NCI-H748 (cell line): ENCODE results near the gene MRRF.
"Not testable (repeated sequence)": the region's sequence is repeated elsewhere in the genome, so short reads cannot be mapped to it uniquely, and the experiment has no call there.

Experiments
- DNase-seq: peaks from one replicate; lab custom pipeline; 2025; ENCODE audit not compliant: unreplicated experiment; lab: John Stamatoyannopoulos, UW

The MRRF gene

DNA sequence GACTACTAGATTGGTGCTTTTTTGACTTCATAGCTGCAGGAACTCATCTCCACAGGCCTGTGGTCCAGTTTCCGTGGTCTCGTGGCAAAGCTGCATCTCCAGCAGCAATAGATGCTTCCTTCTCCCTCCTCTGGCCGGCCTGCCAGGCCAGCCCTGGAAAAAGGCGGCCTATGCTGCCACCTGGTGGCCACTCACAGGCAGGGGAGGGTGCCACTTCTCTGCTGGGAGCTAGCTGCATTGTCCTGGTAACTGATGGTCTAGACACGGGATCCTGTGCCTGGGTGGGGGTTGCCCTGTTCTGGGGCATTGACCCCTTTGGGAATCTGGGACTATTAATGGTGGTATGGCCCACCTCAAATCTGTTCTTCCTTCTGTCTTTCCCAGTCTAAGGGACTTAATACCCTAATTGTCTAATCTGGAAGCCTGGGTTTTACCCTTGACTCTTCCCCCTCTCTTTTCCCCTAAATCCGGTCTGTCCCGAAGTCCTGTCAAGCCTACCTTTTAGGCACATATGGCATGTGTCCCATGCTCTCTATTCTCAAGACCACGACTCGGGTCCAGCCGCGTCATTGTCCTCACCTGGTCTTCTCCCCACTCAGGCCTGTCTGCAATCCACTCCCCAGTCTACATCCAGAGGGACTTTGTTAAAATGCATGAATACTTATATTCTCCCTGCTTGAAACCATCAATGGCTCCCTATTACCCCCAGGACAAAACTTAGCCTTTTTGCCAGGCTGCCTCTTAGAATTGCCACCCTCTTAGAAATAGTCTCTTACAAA lies 86.1 kb downstream of the MRRF start:
- peak; percentile 71 for DNase-seq

DNA sequence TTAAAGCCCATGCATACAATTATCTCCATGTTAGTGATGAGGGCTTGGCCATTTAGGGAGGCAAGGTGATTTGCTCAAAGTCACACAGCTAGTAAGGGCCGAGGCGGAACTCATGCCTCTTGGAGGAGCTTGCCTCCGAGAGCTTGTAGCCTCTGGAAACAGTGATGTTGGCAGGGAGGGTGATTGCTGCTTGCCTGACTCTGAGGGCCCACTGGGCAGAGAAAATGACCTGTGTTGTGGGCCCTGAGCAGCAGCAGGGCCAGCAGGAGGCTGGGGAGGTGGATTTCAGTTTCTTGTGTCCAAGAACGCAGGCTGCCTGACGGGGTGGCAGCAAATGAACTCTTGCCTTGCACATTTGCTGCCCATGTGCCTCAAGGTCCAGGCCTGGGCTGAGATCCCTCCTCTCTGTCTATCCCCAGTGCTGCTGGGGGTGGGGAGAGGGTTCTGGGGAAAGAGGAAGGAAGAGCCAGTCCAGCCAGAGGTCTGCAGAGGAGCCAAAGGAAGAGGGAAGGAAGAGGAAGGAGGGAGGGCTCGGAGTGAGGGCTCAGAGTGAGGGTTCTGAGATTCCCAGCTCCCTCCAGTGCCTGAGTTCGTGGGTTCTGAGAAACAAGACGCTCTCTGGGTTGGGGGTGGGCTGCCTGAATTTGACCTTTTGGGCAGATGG lies 90.0 kb downstream of the MRRF start:
- no peak for DNase-seq

DNA sequence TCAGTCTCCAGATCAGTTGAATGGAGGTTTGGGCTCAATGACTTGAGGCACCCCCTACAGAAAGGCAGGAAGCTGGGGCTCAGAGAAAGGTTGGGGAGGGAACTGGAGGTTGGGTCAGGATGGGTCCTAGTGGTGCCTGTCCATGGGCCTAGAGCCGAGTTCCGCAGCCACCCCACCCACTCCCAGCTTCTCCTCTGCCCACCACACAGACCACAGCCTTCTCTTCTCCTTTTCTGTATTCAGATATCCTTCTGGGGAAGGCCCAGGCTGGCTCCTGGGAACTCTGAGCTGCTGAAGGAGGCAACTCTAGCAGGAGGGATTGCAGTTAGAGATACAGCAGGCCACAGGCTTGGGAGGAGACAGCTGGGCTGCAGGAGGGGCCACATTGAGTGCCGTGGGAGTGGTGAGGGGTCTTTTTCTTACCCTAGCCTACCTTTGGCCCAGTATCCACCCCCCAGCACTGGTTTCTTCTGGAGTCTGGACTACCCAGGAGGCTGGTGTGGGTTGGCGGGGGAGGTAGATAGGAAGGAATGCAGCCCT lies 90.7 kb downstream of the MRRF start:
- no peak for DNase-seq

DNA sequence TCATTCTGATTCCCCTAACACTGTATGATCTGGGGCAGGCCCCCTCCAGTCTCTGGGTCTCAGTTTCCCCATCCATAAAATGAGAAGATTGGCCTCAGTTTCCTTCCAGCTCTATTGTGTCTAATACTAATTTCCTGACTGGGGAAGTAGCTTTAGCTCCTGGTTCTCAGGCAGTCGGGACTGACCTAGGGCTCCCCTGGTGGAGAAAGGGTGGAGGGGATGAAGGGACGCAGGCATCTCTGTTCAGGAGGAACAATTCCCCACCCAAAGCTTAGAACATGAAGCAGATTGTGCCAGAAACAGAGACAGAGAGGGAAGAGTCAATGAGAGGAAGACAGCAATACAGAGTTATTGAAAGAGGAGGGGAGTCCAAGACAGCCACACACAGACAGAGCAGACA lies 91.9 kb downstream of the MRRF start:
- no peak for DNase-seq

DNA sequence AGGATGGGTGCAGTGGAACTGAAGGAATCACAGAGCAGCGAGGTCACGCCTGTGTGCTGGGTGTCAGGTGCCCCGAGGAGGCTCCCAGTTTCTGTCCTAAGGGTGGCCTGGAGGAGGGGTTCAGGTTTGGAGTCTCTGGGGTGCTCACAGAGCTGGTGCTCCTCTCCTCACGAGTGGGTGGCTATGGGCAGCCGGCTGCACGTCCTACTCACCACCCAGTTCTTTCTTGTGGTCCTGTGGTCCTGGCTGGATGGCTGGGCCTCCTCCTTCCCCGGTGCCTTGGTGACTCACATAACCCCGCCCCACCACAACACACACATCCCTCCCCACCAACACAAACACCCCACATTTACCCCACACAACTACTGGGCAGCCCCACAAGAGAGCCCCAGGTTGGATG lies 96.2 kb downstream of the MRRF start:
- DNase-seq, result no peak

DNA sequence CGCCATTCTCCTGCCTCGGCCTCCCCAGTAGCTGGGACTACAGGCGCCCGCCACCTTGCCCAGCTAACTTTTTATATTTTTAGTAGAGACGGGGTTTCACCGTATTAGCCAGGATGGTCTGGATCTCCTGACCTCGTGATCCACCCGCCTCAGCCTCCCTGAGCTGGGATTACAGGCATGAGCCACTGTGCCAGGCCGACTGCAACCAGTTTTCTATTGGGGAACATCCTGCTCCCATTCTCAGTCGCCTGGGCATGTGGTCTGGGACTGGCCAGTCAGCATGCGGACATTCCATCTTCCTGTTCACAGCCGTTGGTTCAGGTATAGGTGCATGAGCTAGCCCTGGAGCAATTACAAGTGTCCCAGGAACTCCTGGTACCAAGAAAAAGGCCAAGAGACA lies 98.4 kb downstream of the MRRF start:
- not testable (repeated sequence) for DNase-seq

DNA sequence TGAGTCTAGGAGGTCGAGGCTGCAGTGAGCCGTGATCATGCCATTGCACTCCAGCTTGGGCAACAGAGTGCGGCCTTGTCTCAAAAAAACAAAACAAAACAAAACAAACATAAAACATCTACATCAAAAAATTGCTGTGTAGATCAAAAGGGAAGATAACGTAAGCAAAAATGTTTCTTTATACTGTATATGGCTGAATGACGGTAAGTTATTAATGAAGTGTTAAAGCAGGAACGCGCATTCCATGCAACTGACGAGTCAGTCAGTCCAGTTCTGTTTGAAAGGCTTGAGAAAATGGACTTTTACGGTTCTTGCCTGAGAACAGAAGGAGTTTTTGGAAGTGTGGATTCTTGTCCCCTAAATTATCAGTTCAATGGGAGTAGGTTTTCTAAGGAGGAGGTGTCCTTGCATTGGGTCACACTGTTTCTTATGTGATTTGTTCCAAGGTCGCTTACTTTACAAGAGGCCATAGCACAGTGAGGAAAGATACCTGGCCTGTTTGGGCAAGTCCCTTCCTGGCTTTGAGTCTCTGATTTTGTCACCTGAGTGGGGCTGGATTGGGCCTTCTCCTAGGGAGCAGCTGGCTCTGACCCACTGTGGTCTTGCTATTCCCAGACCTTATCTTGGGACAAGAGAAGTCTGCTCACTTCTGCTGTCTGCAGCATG lies 99.6 kb downstream of the MRRF start:
- DNase-seq, result no peak

DNA sequence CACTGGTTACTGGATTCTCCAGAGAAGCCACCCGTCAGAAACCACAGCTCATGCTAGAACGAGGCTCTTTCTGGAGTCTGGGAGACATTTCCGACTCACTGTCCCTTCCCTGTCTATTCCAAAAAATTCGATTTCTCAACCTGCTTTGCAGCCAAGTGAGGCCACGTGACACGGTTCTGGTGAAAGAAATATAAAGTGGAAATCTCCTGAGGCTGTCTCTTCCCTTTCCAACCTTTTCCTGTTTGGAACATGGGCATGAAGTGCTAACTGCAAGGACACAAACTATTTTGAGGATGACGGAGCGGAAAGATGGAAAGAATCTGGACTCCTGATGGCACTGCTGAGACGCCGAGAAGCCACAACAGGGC lies 100.1 kb downstream of the MRRF start:
- DNase-seq, result no peak

DNA sequence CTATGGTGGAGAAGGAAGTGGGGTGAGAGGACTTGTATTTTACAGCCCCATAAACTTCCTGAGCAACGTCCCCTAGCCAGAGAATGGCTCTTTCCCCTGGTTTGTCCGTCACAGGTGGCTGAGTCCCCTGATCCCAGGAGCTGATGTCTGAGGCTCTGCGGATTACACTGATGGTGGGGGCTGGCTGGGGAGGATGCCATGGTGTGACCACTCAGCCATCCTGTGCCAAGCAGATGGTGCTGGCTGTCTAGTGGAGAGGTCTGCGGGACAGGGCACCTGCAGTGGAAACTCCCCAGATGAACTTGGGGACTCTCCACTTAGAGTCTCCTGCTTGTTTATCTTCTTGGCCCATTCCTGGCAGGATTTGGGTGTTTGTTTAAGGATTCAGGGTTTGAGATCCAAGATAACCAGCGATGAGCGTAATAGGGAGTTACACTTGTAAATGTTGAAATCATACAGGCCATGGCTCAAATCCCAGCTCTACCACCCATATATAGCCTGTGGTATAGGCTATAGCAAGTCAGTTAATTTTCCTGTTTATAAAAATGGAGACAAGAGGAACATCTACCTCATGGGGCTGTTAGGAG lies 101.5 kb downstream of the MRRF start:
- DNase-seq, result no peak

DNA sequence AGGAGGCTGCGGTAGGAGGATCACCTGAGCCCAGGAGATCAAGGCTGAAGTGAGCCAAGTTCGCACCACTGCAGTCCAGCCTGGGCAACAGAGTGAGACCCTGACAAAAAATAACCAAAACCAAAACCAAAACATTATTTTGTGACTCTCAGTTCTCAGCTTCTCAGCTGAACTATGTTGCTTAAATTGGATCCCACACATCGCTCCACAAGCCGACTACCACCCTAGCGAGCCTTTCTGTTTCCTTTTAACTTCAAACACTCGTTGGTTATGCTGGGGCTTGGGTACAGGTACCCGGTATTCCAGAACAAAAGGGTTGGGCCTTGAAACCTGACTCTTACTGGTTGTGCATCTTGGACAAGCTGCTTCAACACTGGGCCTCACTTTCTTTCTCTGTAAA lies 102.4 kb downstream of the MRRF start:
- DNase-seq, result no peak

DNA sequence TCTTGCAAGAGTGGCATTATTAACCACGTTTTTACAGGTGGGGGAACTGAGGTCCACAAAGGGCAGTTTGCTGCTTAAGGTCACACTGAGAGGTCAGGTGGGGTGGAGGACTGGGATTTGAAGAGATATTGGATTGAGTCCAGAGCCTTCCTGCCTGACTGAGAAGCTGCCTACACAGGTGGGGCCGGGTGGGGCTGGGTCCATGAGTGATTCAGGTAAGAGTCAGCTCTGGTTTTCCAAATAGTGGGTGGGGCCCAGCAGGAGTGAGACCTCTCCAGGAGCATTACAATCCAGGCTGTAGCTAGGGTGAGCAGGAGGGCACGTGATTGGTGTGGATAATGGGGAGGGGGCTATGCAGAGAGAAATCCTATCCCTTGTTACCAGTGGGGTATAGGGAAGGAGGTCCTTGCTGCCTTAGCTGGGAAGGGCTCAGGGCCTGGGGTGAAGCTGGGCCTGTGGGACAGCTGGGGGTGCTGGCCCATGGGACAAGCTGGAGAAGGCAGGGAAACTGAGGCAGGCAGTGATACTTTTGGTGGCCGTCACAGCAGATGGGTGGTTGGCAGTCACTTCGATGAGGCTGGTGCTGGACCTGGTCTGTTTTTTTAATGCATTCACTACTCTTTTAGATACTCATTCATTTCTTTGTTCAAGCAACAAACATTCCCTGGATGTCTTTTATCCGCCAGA lies 103.2 kb downstream of the MRRF start:
- no peak for DNase-seq

DNA sequence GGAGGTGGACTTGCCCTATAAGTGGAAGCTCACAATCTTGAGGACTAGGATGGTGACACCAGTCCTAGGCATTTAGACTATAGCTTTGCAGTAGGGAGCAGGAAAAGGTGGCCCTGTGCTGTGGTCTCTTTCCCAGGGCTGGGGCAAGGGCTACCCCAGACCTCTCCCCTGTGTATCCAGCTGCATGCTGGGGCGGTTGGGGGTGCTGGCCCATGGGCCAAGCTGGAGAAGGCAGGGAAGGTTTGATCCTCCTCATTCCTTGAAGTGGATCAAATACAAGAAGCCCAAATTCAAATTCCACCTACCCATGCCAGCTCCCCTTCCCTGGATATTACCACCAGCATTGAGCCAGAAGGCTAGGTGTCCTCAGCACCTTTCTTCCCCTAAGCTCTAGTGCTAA lies 104.0 kb downstream of the MRRF start:
- no peak for DNase-seq

DNA sequence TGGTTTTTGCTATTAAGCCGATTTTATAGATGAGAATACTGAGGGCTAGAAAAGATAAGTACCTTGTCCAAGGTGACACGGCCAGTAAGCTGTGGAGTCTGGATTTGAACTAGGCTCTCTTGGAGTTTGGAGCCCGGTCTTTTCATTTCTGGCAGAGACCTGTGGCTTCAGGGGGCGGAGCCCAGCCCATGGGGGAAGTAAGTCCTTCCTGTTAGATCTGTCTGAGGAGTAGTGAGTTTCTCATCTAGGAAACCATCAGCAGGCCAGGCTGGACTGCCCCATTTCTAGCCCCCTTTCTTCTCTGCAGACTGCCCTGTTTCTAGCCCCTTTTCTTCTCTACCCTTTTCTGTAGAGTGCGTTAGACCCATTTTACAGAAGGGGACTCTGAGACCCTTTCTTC lies 105.6 kb downstream of the MRRF start:
- no peak for DNase-seq

DNA sequence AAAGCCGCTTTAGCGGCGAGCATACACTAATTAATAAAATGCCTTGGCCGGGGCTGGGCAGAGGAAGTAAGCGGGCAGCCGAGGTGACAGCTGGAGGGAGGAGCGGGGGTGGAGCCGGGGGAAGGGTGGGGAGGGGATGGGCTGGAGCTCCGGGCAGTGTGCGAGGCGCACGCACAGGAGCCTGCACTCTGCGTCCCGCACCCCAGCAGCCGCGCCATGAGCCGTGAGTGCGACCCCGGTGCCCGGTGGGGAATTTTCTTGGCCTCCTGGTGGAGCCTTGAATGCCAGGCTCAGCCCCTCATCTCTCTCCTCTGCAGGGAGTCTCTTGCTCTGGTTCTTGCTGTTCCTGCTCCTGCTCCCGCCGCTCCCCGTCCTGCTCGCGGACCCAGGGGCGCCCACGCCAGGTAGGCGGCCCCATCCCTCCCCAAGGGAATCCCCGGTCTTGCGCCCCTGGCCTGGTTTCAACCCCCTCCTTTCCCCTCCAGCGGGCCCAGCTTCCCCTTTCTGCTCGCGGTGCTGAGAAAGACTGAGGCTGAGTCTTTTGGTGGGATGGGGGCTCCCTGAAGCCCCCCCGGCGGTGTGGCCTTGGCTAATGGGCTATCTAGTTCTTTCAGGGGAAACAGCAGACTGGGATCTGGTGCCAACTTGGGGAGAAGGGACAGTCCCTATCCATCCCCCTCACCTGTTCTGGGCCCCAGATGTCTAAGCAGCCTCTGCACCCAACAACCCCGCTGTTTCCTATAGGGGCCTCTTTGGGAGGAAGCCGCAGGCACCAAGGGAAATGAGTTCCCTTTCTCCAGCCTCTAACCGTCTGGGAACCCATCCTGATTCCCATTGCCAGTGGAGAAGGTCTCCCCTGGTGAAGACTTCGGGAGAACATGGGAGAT lies 106.4 kb downstream of the MRRF start, which contains the start of gene PTGS1:
PTGS1 (plus strand) TSS at position 156 of the 887 bp plus-strand sequence; CDS start at position 217, 61 bp downstream.
- DNase-seq, result peak; percentile 65

DNA sequence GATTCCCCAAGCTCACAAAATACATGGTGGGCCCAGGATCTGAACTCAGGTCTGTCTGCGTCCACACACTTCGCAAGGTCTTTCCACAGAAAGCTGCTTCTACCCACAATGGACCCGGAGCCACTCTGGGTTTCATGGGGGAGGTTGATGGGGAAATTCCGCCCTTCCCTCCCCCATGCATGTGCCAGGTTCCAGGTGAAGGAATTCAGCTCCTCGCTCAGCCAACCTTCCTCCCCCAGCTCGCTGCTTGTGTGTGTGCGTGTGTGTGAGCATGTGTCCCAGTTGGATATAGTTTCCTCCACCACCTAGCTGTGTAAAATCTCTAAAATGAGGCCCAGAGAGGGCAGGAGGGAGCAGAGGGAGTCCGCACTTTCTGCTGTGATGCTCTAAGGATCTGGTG lies 107.2 kb downstream of the MRRF start:
- no peak for DNase-seq

DNA sequence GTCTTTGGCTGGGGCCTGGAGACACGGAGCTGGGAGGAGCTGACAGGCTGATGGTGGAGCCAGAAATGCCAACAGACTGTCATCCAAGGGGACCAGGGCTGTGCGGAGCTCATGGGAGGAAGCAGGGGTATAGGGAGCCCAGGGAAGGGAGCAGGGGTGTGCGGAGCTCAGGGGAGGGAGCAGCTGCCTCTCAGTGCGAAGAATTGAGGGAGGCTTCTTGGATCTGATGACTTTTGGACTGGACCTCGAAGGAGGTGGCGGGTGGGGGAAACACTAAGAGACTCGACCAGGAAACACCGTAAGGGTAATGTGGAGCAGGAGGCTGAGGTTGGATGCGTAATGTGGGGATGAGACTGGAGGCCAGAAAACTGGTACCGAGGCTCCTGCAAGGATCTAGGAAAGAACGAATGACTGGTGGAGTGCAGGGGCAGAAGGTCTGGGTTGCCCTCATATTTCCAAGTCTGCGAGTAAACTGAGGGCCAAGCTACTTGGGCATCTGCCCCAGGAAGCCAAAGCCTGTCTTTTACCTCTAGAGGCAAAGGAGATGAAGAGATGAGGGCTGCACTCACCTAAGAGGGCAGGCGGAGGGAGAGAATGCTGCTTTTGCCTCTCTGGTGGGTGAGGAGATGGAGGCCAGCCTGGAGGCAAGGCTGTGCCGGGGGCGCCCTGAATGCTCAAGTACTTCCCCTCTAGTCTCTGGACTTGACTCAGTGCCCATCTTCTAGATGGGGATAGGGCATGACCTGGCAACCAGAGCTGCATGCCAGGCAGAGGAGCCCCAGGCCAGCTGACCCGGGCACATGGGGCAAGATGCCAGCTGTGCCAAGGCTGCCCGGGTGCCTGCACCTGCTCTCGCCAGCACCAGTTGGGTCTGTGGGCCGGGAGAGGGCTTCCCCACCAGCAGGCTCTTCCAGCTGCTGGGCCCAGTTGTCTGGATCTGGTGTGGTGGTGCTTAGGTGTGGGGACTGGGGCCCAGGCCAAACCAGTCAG lies 108.5 kb downstream of the MRRF start:
- no peak for DNase-seq

DNA sequence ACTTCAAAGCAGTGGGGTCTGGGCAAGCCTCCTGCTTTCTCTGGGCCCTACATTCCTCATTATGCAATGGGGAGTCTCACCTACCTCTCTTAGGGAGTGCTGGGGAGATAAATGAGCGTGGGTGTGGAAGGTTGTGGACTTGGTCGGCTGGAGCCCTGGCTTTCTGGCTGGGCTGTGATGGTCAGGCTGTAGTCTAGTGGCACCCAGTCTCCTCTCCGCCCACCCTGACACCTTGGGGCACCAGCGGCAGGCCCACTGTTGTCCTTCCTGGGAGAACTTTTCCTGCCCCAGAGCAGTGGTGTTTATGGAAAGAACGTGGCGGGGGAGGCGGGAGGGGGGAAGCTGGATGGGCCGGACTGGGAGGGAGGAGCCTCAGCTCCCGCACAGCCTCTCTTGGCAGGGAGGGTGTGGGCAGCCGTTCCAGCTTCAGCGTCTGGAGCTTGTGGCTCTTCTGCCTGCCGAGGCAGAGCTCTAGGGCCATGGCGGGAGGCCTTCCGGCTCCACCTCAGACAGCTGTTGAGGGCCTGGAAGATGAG lies 110.3 kb downstream of the MRRF start:
- DNase-seq, result no peak

DNA sequence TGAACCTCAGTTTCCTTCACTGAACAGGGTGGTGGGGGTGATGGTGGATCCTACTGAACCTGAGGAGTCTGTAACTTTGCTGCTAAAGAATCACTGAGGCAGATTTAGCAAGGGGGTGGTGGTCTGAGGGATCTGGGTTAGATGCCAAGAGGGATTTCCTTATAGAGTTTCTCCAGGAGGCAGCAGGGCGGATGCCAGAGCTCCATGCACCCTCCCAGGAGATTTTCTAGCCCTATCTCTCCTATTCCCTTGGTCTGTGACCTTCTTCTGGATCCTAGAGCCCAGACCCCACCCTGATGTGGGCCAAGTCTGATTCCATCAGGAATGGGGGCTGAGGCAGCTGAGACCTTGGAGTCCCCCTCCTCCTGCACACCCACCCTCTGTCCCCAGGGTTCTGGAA lies 112.1 kb downstream of the MRRF start:
- no peak for DNase-seq
